ENCODE data around the gene DRD2.
A peak's percentile ranks its signal among the peaks of the same experiment; 100 is the strongest.
"Not testable (repeated sequence)": the region's sequence is repeated elsewhere in the genome, so short reads cannot be mapped to it uniquely, and the experiment has no call there.

Gene DRD2

DNA sequence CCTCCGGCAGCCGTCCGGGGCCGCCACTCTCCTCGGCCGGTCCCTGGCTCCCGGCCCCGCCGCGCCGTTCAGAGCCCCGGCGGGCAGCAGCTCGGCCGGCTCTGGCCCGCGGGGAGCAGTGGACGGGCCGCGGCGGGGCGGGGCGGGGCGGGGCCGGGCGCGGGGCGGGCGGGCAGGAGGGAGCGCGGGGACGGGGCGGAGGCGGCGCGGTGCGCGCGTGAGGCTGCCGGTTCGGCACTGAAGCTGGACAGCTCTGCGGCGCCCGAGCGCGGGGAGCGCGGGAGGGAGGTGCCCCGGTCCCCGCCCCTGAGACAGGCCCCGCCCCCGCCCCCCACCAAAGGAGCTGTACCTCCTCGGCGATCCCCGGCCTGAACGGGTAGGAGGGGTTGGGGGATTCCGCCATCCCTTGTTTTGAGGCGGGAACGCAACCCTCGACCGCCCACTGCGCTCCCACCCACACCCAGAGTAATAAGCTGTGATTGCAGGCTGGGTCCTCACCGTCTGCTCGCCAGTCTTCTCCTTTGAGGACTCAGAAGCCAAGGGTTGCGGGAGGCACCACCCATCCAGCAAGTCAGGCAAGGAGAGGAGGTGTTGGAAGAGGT, at the start of gene DRD2:
Gene DRD2, minus strand, starts transcription at position 239 of the 602 bp plus-strand sequence. CDS start 50,747 bp downstream, outside the sequence.
- no peak for DNase-seq

GRCh38 chr11:113523906-113524305, 48.7 kb upstream of the DRD2 start:
- DNase-seq = not testable (repeated sequence)

DNA sequence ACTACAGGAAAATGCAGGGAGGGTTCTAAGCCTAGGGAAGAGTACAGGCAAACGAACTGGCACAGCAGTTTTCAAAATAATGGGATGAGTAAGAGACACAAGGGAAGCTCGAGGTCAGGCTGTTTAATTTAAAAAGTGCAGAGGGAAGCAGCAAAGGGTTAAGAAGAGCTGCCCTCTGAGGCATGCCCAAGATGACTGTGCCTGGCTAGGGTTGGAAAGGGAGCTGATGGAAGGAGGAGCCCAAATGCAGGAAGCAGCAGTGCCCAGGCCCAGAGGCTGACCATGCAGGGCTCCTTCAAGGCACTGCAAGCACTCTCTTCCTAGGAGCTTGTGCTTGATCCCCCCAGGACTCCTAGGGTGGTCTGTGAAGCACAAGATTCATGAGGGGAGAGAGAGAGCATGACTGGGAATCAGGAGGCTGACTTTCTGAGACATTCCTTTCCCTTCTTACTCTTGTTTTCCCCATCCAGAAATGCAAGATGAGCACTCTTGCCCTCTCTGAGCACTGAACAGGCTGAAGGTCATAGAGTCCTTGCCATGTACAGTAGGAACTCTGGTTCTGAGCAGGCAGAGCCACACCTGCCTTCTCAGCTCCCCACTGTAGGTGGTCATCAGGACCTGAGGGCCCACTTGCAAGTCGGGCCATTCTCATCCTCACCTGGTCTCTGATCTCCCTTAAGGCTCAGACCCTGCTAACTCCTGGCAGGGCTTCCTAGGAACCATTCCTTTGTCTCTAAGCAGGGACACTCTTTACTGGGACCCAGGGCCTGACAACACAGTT, 46.7 kb upstream of the DRD2 start:
- no peak for DNase-seq

- peak; percentile 6 for DNase-seq
Observed at GRCh38 chr11:113519989-113520613, 44.9 kb upstream of the DRD2 start.

DNA sequence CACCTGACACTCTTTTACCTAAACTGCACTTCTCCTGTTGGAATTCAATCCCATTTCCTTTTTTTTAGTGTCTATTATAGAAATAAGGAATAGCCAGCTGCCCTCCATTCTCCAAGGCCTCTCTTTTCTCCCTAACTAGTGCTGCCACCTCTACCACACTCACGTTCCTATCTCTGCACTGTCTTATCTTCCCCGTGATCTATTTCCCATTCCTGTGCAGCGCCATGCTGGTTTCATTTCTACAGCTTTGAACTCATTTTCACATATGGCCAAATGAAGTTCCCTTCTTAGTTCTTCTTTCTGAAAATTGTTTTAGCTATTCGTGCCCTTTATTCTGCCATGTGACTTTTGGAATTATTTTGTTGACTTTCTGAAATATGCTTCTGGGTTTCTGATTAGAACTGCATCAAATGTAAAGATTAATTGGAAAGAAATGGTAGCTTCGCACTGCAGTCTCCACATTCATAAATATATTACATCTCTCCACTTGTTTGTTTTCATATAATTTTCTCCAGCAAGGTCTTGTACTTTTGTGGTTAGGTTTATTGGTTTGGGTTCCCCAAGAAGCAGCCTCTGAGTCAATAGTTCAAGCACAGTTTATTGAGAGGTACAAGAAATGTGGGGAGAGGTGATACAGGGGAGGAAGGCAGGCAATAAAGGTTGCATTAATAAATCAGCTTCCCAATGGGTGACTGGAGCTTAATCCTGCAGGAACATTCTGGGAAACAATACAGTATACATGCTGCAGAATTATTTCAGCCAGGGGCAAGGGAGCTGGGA, 43.7 kb upstream of the DRD2 start:
- no peak for DNase-seq

GRCh38 chr11:113517361-113517760, 42.2 kb upstream of the DRD2 start:
- no peak for DNase-seq

DNA sequence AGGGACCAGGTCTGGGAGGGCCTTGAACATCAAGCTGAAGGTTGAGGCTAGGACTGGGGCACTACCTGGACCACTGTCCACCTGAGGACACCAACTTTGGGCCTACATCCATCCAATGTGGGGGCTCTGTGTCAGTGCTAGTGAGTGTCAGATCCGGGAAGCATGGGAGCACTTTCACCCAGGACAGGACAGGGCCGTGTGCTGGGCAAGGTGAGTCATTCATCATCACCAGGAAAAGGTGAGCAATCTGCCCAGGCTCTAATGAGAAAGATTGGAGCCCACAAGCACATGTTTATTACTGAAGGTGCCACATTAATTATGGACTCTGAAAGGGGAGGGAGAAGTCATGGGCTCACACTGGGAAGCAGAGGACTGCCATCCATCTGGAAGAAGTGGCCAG, 39.7 kb upstream of the DRD2 start:
- DNase-seq = no peak

DNA sequence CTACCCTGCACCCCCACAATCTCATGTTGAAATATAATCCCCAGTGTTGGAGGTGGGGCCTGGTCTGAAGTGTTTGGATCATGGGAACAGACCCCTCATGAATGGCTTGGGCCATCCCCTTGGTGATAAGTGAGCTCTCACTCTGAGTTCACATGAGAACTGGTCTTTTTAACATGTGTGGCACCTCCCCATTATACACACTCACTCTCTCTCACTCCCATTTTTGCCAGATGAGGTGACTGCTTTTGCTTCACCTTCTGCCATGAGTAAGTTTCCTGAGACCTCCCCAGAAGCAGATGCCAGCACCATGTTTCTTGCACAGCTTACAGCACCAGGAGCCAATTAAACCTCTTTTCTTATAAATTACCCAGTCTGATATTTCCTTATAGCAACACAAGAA, 32.1 kb upstream of the DRD2 start:
- no peak for DNase-seq

DNA sequence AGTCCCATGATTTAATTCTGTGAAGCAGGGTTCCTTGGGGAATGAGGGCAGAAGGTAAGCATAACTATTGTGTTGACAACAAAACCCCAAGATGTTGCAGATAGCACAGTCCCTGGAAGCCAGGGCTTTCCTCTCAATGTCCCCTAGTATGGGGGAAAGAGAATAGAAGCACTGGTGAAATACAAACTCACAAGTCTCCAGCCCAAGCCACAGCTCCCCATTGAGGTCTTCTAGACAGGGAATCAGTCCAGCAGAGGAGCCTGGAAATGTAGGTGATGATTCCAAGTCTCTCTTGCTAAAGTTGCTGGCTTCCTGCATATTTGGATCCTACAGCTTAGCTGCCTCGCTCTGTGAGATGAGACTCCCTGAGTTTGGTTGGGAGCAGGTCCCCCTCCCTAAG, 31.7 kb upstream of the DRD2 start:
- DNase-seq = no peak

- no peak for DNase-seq
Observed at GRCh38 chr11:113506461-113506860, 31.3 kb upstream of the DRD2 start.

GRCh38 chr11:113505541-113506375, 30.6 kb upstream of the DRD2 start:
- DNase-seq = peak; percentile 61

DNA sequence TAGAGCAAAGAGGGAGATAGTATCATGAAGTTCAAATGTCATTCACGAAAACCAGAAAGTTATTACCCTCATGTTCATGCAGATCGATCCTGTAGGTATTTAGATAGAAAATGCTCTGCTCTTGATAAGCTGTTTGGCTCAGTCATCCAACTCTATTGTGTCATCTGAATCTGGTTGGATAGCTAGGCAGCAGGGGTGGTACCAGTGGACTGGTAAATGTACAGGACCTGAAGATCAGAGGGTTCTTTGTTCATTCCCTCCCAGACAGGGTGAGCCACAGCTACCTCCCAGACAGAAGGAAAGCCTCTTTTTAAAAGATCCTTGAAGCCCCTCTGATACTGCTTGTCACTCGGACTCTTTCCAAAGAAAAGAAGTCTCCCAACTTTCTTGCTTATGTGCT, 29.8 kb upstream of the DRD2 start:
- DNase-seq = no peak

DNA sequence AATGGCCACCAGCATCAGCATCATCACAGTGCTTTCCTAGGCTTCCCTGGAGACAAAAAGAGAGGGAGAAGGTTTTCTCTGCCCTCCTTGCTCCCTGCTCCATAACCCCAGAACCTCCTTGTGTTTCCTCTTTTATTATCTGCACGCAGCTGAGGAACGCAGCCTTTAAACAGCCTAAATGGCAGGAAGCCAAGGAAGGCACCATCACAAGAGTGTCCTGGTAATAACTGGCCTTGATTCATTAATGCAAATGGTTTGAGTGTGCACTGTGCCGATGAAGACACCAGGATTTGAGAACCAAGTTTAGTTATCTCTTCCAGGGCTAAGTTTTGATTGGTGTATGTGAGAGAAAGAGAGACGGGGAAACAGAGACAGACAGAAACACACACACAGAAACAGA, 29.4 kb upstream of the DRD2 start:
- no peak for DNase-seq

DNA sequence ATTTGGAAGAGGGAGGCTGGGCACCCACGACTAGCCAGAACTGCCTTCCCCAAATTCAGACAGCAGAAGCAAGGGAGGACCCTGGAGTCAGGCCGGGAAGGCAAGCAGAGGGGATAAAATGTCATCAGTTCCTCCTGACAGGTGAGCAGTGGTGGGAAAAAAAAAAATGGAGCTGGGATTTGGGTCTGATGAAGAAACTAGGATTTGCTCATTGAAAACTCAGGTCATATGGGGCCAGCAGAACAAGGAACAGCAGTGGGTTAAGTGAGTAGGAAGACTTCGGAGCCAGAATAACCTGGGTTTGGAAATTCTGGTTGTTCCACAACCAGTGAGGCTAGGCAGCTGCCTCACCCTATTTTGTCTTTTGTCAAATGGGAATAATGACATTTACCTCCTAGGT, 28.9 kb upstream of the DRD2 start:
- no peak for DNase-seq

GRCh38 chr11:113497066-113497910, 22.1 kb upstream of the DRD2 start:
- no peak for DNase-seq

GRCh38 chr11:113496026-113496651, 20.9 kb upstream of the DRD2 start:
- DNase-seq = no peak

GRCh38 chr11:113494021-113494420, 18.8 kb upstream of the DRD2 start:
- no peak for DNase-seq

GRCh38 chr11:113493206-113493605, 18.0 kb upstream of the DRD2 start:
- no peak for DNase-seq

- DNase-seq = no peak
Observed at GRCh38 chr11:113488931-113489351, 13.7 kb upstream of the DRD2 start.

- DNase-seq = no peak
Observed at GRCh38 chr11:113487622-113488021, 12.4 kb upstream of the DRD2 start.

GRCh38 chr11:113484223-113484622, 9.0 kb upstream of the DRD2 start:
- DNase-seq = no peak

Data from fibroblast of skin of right biceps (primary cell).